Stimulated activated CD4-positive, alpha-beta T cell treated with anti-CD3 and anti-CD28 coated beads, Interleukin-12 subunit alpha, Interleukin-12 subunit beta, amount 100 ng/mL, for 48 hours (primary cell): ENCODE measurements around the gene PPM1G.
A peak's percentile ranks its signal among the peaks of the same experiment; 100 is the strongest.
"Not testable (repeated sequence)": the region's sequence is repeated elsewhere in the genome, so short reads cannot be mapped to it uniquely, and the experiment has no call there.

Source experiments
- DNase-seq, 3 donors: peaks; one replicate each; pipeline ENCODE4 v3.0.0-alpha.2; 2020; ENCODE audit warnings: low read depth in 2 of 3, low spot score in 1 of 3

PPM1G gene

DNA sequence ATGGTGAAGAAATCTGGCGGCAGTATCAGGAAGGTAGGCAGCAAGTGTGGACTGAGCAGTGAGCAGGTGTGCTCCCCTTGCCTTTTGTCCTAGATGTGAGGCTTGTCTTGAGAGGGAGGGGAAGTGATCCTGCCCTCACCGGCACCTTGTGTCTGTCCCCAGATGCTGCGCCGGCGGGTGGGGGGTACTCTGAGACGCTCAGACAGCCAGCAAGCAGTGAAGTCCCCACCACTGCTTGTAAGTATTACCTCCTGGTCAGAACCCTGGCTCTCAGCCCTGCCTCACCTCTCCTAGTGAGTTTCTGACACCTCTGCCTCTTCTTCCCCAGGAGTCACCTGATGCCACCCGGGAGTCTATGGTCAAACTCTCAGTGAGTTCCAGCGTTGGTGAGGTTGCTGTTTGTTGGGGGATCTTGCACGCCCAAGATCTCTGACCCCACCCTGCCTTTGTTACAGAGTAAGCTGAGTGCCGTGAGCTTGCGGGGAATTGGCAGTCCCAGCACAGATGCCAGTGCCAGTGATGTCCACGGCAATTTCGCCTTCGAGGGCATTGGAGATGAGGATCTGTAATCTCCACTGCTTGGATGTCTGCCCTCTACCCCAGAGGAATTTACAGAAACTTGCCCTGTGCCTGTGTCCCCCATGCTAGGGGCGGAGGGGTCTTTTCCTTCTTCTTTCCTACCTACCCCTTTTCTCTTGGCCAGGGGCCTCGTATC is 33.1 kb downstream of the PPM1G start:
- DNase-seq: no peak

DNA sequence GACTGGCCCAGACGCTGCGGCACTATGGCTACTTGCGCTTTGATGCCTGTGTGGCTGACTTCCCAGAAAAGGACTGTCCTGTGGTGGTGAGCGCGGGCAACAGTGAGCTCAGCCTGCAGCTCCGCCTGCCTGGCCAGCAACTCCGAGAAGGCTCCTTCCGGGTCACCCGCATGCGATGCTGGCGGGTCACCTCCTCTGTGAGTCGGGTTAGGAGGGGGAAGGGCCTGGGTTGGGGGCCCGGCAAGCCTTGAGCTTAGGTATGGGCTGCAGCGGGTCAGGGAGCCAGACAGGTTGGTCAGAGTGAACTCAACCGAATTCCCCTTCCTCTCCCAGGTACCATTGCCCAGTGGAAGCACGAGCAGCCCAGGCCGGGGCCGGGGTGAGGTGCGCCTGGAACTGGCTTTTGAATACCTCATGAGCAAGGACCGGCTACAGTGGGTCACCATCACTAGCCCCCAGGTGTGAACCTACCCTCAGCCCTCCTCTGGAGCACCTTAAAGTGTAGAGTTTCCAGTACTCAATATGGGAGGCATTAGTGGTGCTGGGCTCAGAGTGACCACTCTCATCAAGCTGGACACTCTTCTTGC is 33.8 kb downstream of the PPM1G start:
- no peak for DNase-seq

DNA sequence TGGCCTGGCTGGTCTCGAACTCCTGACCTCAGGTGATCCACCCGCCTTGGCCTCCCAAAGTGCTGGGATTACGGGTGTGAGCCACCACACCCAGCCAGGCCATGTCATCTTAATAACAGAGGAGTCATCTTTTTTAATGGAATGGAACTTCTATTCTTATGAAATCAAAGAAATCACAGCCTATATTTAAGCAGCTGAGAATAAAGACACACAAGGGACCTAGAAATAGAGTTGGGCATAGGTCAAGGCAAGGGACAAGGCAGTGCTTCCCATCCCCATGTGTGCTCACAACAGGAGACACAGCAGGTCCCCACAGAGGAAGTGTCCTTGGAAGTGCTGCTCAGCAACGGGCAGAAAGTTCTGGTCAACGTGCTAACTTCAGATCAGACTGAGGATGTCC is 35.8 kb downstream of the PPM1G start:
- no peak for DNase-seq

- DNase-seq: no peak
Observed at GRCh38 chr2:27372937-27373336, 36.5 kb downstream of the PPM1G start.

DNA sequence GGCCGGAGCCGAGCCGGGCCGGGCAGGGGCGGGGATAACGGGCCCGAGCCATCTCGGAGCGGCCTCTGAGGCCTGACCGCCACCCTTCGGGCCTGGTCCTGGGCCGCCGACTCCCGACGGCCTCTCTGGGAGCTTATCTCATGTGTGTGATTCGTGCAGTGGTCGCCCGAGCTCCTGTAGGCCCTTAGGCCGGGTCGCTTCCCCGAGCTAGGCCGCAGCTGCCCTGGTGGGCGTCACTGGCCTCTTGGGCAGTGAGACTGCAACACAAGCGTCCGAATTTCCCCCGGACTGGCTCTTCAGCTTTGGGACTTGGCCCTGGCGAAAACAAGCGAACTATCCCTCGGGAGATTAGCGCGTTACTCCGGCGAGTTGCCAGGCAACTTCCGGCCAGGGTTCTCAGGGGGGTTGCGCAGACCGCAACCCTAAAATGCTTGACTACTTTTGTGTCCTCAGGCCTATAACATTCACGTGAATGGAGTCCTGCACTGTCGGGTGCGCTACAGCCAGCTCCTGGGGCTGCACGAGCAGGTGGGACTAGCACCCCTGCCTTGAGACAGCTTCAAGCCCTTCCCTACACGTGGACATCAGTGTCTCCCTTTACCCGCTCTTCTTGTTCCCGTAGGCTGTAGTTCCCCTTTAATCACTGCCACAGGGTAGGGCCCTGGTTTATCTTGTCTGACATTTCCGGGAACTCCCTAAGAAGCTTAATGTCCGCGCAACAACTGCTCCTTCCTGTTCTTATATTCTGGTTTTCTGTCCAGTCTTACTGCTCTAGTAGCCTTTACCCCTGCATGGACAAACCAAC is 38.4 kb downstream of the PPM1G start:
- DNase-seq: peak in 2 of 3 donors; percentile 11 to 13

GRCh38 chr2:27370026-27370815 is 39.2 kb downstream of the PPM1G start, which contains the start of the genes EIF2B4 and SNX17:
Gene EIF2B4, minus strand, starts transcription at chr2:27370338. Its CDS starts 24 bp downstream, at chr2:27370314.
Gene SNX17, plus strand, starts transcription at chr2:27370616. Its CDS starts 128 bp downstream, at chr2:27370744.
- peak; percentile 99 for DNase-seq

- peak in 1 of 3 donors; percentile 21 for DNase-seq
Observed at GRCh38 chr2:27369471-27370025, 39.8 kb downstream of the PPM1G start.

GRCh38 chr2:27363933-27364332 is 45.5 kb downstream of the PPM1G start:
- DNase-seq: no peak

- DNase-seq: no peak
Observed at GRCh38 chr2:27362678-27363420, 46.5 kb downstream of the PPM1G start.

DNA sequence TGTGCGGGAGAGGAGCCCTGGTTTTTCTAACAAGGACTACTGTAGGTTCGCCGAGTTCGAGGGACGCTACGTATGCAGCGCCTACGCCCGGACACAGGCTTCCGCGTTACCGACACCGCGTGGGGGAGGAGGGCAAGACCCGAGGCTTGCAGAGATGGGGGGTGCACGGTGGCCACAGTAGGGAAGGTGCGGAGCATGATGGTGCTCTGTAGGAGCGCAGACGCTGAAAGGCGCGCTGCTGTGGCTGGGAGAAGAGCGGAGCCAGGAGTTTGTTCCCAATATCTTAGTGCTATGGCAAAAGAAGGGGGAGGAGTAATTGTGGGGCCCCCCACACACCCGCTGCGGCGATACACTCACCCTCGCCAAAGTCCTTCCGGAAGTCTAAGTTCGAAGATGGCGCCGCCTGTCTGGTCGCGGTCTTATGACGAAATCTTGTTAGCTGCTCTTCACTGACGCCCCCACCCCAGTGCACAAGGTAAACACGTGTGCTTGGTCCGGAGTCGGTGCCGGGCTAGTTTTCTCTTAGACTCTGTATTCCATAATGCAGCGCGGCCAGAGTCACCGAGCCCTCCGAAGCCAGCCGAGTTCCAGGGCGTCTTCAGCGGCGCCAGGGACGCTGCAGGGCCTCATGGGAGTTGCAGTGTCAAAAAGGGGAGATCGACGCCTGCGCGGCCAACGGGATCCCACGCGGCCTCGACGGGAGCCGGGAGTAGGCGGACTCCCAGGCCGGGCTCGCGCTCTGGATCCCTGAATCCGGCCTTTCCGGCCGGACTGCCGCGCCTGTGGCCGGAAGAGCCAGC is 52.8 kb downstream of the PPM1G start, which contains the start of gene GTF3C2:
Gene GTF3C2 (minus strand): TSS at position 383 of the 800 bp plus-strand sequence. CDS start 13,210 bp downstream, outside the sequence.
- peak; percentile 87 to 91 (median 90) for DNase-seq

DNA sequence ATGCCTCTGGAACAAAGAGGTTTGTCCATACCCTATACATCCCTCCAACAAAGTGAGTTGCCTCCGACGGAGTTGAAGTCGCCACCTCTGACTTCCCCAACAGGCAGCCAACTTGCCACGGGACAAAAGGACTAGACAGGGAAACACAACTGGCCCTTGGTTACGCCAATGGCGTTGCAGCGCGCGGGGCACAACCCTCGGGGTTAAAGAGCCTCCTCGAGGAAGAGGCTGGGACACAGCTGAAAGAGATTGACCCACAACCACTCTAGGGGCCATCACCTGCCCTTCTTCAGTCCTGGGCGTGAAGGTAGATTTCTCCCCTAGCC is 53.4 kb downstream of the PPM1G start:
- peak in 2 of 3 donors; percentile 38 to 48 for DNase-seq

- DNase-seq: no peak
Observed at GRCh38 chr2:27354597-27354927, 54.8 kb downstream of the PPM1G start.

DNA sequence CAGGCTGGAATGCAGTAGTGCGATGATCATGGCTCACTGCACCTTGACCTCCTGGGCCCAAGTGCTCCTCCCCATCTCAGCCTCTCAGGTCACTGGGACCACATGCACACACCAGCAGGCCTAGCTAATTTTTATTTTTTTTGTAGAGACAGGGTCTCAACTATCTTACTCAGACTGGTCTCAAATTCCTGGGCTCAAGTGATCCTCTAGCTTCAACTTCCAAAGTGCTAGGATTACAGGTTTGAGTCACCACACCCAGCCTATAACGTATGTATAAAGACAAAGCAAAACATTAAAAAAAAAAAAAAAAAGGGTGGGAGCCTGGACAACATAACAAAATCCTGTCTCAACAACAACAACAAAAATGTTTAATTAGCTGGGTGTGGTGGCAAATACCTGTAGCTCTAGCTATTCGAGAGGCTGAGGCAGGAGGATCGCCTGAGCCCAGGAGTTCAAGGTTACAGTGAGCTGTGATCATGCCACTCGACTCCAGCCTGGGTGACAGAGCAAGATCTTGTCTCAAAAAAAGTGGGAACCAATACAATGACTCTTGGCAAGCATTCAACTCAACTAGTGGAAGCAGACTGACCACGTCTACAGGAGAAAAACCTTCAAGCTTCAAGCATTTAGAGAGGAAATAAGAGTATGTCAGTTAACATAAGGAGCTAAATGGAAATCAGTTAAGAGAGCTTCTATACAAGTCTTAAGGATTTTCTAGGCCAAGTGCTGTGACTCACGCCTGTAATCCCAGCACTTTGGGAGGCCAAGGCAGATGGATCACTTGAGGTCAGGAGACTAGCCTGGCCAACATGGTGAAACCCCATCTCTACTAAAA is 55.4 kb downstream of the PPM1G start:
- no peak for DNase-seq

- DNase-seq: not testable (repeated sequence)
Observed at GRCh38 chr2:27353386-27353761, 56.0 kb downstream of the PPM1G start.

DNA sequence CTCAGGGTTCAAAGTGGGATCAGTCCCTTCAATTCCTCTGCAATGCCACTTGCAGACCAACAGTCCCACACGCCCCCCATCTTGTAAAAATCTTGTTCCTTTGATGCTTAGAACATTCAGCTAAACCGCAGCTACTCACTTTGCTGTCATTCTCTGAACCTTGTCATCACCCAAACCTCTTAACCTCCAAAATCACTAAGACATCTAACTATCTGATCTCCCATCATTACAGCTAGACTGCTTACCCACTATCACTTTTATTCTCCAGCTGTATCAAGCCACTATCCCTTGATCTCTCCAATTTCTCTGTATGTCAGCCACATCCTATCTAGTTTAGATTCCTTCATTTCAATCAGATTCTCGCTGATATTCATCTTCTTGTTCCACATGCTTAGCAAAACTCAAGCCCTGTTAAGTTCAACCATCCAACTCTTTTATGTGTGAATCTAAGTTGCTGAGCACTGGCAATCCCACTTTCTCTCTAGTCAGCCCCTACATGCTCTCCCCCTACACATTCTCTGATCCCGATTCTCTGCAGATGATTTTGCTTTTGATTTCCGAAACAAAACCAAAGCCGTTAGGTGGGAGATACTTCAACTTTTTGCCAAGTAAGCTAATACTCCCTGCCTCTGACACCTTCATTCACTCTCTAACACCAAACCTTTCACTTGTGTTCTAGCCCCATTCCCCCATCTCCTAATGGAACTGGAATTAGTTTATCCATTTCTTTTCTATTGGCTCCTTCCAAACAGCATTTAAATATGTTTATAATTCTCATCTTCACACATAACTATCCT is 57.4 kb downstream of the PPM1G start:
- DNase-seq: peak in 1 of 3 donors; percentile 17

- no peak for DNase-seq
Observed at GRCh38 chr2:27350106-27350693, 59.2 kb downstream of the PPM1G start.

GRCh38 chr2:27347641-27348040 is 61.8 kb downstream of the PPM1G start:
- DNase-seq: no peak
